ENCODE measurements around the gene ODAM.
"Not testable (repeated sequence)": the region's sequence is repeated elsewhere in the genome, so short reads cannot be mapped to it uniquely, and the experiment has no call there.

Gene ODAM

GRCh38 chr4:70221818-70222217 is 26.3 kb downstream of the ODAM start:
- DNase-seq (ENCODE audit: low read depth) = not testable (repeated sequence)

- DNase-seq (ENCODE audit: low read depth) = no peak
Measured at GRCh38 chr4:70225824-70226223, 30.3 kb downstream of the ODAM start, which contains the start of gene FDCSP. Gene FDCSP (plus strand): TSS chr4:70226124. CDS start chr4:70231195, 5,071 bp downstream.

GRCh38 chr4:70236125-70236524 is 40.6 kb downstream of the ODAM start:
- DNase-seq (ENCODE audit: low read depth) = no peak

GRCh38 chr4:70239131-70239883 is 43.8 kb downstream of the ODAM start:
- DNase-seq (ENCODE audit: low read depth) = no peak

GRCh38 chr4:70239884-70240591 is 44.5 kb downstream of the ODAM start:
- no peak for DNase-seq (ENCODE audit: low read depth)

GRCh38 chr4:70242297-70242696 is 46.8 kb downstream of the ODAM start, which contains the start of gene CSN3:
Gene CSN3 (plus strand): TSS chr4:70242597. CDS start chr4:70244820, 2,223 bp downstream.
- not testable (repeated sequence) for DNase-seq (ENCODE audit: low read depth)

- no peak for DNase-seq (ENCODE audit: low read depth)
Measured at GRCh38 chr4:70243091-70243490, 47.6 kb downstream of the ODAM start.

GRCh38 chr4:70251250-70251944 is 55.9 kb downstream of the ODAM start:
- no peak for DNase-seq (ENCODE audit: low read depth)

- DNase-seq (ENCODE audit: low read depth) = no peak
Measured at GRCh38 chr4:70251945-70252277, 56.4 kb downstream of the ODAM start.

Data from T-helper 22 cell (primary cell).